Measurements from ENCODE around the gene BDKRB1.

Gene BDKRB1

DNA sequence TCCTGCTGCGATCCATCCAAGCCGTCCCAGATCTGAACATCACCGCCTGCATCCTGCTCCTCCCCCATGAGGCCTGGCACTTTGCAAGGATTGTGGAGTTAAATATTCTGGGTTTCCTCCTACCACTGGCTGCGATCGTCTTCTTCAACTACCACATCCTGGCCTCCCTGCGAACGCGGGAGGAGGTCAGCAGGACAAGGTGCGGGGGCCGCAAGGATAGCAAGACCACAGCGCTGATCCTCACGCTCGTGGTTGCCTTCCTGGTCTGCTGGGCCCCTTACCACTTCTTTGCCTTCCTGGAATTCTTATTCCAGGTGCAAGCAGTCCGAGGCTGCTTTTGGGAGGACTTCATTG is 8.2 kb downstream of the BDKRB1 start:
- H3K27ac ChIP-seq (ENCODE audit: low read depth, low read length) = no peak overlapping the region

DNA sequence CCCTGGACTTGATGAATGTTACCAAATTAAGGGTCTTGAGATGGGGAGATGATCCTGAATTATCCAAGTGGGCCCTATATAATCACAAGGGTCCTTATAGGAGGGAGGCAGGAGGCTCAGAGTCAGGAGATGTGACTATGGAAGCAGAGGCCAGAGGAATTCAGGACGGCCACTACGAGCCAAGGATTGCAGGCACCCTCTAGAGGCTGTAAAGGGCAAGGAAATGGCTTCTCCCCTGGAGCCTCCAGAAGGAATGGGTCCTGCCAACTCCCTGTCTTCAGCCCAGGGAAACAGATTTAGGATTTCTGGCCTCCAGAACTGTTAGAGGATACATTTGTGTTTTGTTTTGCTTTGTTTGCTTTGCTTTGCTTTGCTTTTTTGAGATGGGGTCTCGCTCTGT is 8.8 kb downstream of the BDKRB1 start:
- H3K27ac ChIP-seq (ENCODE audit: low read depth, low read length) = no peak overlapping the region
- no peaks in the 10 kb centered on the region for H3K9me3 ChIP-seq (ENCODE audit: insufficient read depth, low read length)
- H4K20me1 ChIP-seq (ENCODE audit: low read depth, low read length) = no peaks in the 10 kb centered on the region
- no peak overlapping the region for H3K9ac ChIP-seq (ENCODE audit: low read length)
- no peak for TF ChIP-seq EZH2phosphoT487 (conservative IDR thresholded peaks at IDR 0.05; ENCODE audit: low read length)
- TF ChIP-seq, protein P1, sequence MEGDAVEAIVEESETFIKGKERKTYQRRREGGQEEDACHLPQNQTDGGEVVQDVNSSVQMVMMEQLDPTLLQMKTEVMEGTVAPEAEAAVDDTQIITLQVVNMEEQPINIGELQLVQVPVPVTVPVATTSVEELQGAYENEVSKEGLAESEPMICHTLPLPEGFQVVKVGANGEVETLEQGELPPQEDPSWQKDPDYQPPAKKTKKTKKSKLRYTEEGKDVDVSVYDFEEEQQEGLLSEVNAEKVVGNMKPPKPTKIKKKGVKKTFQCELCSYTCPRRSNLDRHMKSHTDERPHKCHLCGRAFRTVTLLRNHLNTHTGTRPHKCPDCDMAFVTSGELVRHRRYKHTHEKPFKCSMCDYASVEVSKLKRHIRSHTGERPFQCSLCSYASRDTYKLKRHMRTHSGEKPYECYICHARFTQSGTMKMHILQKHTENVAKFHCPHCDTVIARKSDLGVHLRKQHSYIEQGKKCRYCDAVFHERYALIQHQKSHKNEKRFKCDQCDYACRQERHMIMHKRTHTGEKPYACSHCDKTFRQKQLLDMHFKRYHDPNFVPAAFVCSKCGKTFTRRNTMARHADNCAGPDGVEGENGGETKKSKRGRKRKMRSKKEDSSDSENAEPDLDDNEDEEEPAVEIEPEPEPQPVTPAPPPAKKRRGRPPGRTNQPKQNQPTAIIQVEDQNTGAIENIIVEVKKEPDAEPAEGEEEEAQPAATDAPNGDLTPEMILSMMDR (IDR thresholded peaks at IDR 0.05; ENCODE audit: insufficient read depth, low read length, poor library complexity, severe bottlenecking) = no peak
- no peaks in the 10 kb centered on the region for H3F3A ChIP-seq (ENCODE audit: insufficient read depth)
- H3K9me2 ChIP-seq (replicated peaks; ENCODE audit: insufficient read depth, low read length) = no peaks in the 10 kb centered on the region
- H3K4me3 ChIP-seq (ENCODE audit: insufficient read depth, low read length, poor library complexity, severe bottlenecking) = no peak overlapping the region
- no peak overlapping the region for H2AFZ ChIP-seq (ENCODE audit: low read depth, low read length, severe bottlenecking)
- H3K79me2 ChIP-seq (ENCODE audit: insufficient read depth, low read length) = no peaks in the 10 kb centered on the region
- H3K27me3 ChIP-seq (ENCODE audit: low read length) = no peaks in the 10 kb centered on the region
- no peaks in the 10 kb centered on the region for H3K36me3 ChIP-seq (ENCODE audit: low read length)
- no peak overlapping the region for H3K4me2 ChIP-seq (ENCODE audit: low read depth, low read length, poor library complexity, severe bottlenecking)

More for the DNA sequence above, 8.2 kb downstream of the BDKRB1 start:
- H3K9ac ChIP-seq (ENCODE audit: low read length) = no peak overlapping the region
- no peak overlapping the region for H2AFZ ChIP-seq (ENCODE audit: low read depth, low read length, severe bottlenecking)
- H3K9me2 ChIP-seq (replicated peaks; ENCODE audit: insufficient read depth, low read length) = no peaks in the 10 kb centered on the region
- H3K36me3 ChIP-seq (ENCODE audit: low read length) = no peaks in the 10 kb centered on the region
- H3K4me2 ChIP-seq (ENCODE audit: low read depth, low read length, poor library complexity, severe bottlenecking) = no peak overlapping the region
- H3F3A ChIP-seq (ENCODE audit: insufficient read depth) = no peaks in the 10 kb centered on the region
- no peak for TF ChIP-seq EZH2phosphoT487 (conservative IDR thresholded peaks at IDR 0.05; ENCODE audit: low read length)
- no peaks in the 10 kb centered on the region for H3K79me2 ChIP-seq (ENCODE audit: insufficient read depth, low read length)
- no peaks in the 10 kb centered on the region for H3K9me3 ChIP-seq (ENCODE audit: insufficient read depth, low read length)
- H4K20me1 ChIP-seq (ENCODE audit: low read depth, low read length) = no peaks in the 10 kb centered on the region
- no peaks in the 10 kb centered on the region for H3K27me3 ChIP-seq (ENCODE audit: low read length)
- no peak overlapping the region for H3K4me3 ChIP-seq (ENCODE audit: insufficient read depth, low read length, poor library complexity, severe bottlenecking)

DNA sequence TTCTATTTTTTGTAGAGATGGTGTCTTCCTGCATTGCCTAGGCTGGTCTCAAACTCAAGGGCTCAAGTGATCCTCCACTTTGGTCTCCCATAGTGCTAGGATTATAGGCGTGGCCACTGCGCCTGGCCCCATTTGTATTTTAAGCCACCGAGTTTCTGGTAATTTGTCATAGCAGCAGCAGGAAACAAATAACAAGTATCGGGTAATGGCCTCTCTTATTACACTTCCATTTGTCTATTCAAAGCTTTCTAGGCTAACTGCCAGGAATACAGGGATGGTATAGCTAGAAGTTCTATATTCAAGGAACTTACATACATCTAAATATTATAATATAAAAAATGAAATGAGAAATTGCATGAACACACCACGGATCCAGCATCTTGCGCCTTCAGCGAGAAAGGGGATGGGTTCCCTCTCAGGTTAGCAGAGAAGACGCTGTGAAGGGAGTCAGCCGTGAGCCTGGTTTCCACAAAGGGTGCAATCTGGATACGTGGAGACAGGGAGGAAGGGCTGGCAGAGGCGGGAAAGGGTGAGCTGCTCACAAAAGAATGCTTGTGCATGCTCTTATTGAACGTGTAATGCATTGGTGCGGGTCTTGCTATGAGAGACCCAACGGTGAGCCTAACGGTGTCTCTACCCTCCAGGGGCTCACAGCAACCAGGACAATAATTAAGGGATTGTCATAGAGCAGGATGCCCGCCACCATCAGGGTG is 9.5 kb downstream of the BDKRB1 start:
- Histone ChIP-seq H3K27me3 (ENCODE audit: low read length) (no peaks in the 10 kb centered on the region), H3K36me3 (ENCODE audit: low read length) (no peaks in the 10 kb centered on the region), H3K27ac (ENCODE audit: low read depth, low read length) (no peak overlapping the region)

DNA sequence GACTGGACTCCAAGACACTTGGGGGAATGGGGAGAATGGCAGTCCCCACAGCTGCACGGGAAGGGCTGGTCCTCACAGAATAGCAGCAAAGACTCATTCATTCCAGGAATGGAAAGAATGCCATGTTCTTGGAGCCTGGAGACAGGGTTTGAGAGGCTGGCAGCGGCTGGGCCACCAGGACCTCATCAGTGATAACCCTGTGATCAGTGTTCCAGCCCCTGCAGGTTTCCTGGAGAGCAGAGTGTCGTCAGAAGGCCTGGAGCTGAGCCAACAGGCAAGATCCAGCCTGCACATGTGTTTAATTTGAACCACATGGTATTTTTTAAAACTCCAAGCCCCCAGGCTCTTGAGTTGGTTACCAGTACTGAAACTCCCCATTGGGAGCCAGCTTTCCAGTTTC is 11.3 kb downstream of the BDKRB1 start:
- H3K36me3 ChIP-seq (ENCODE audit: low read length) = no peaks in the 10 kb centered on the region
- no peak overlapping the region for H3K4me2 ChIP-seq (ENCODE audit: low read depth, low read length, poor library complexity, severe bottlenecking)
- no peak overlapping the region for H3K4me3 ChIP-seq (ENCODE audit: insufficient read depth, low read length, poor library complexity, severe bottlenecking)
- H3K9me2 ChIP-seq (replicated peaks; ENCODE audit: insufficient read depth, low read length) = no peaks in the 10 kb centered on the region
- no peak overlapping the region for H3K27ac ChIP-seq (ENCODE audit: low read depth, low read length)
- no peaks in the 10 kb centered on the region for H3K9me3 ChIP-seq (ENCODE audit: insufficient read depth, low read length)
- no peaks in the 10 kb centered on the region for H3F3A ChIP-seq (ENCODE audit: insufficient read depth)
- no peak for TF ChIP-seq EZH2phosphoT487 (conservative IDR thresholded peaks at IDR 0.05; ENCODE audit: low read length)
- TF ChIP-seq, protein P1 (IDR thresholded peaks at IDR 0.05; ENCODE audit: insufficient read depth, low read length, poor library complexity, severe bottlenecking) = no peak
- H2AFZ ChIP-seq (ENCODE audit: low read depth, low read length, severe bottlenecking) = no peak overlapping the region
- H3K9ac ChIP-seq (ENCODE audit: low read length) = no peak overlapping the region
- H4K20me1 ChIP-seq (ENCODE audit: low read depth, low read length) = no peaks in the 10 kb centered on the region
- H3K79me2 ChIP-seq (ENCODE audit: insufficient read depth, low read length) = no peaks in the 10 kb centered on the region
- no peaks in the 10 kb centered on the region for H3K27me3 ChIP-seq (ENCODE audit: low read length)

More for the DNA sequence above, 9.5 kb downstream of the BDKRB1 start:
- no peaks in the 10 kb centered on the region for H3K79me2 ChIP-seq (ENCODE audit: insufficient read depth, low read length)
- no peak overlapping the region for H3K9ac ChIP-seq (ENCODE audit: low read length)
- H3F3A ChIP-seq (ENCODE audit: insufficient read depth) = no peaks in the 10 kb centered on the region
- H3K4me2 ChIP-seq (ENCODE audit: low read depth, low read length, poor library complexity, severe bottlenecking) = no peak overlapping the region
- no peaks in the 10 kb centered on the region for H3K9me2 ChIP-seq (replicated peaks; ENCODE audit: insufficient read depth, low read length)
- H3K9me3 ChIP-seq (ENCODE audit: insufficient read depth, low read length) = no peaks in the 10 kb centered on the region
- H2AFZ ChIP-seq (ENCODE audit: low read depth, low read length, severe bottlenecking) = no peak overlapping the region
- no peaks in the 10 kb centered on the region for H4K20me1 ChIP-seq (ENCODE audit: low read depth, low read length)
- no peak for TF ChIP-seq EZH2phosphoT487 (conservative IDR thresholded peaks at IDR 0.05; ENCODE audit: low read length)
- TF ChIP-seq, protein P1 (IDR thresholded peaks at IDR 0.05; ENCODE audit: insufficient read depth, low read length, poor library complexity, severe bottlenecking) = no peak
- no peak overlapping the region for H3K4me3 ChIP-seq (ENCODE audit: insufficient read depth, low read length, poor library complexity, severe bottlenecking)
